ENCODE measurements around the gene EPB41L4A.

DNA sequence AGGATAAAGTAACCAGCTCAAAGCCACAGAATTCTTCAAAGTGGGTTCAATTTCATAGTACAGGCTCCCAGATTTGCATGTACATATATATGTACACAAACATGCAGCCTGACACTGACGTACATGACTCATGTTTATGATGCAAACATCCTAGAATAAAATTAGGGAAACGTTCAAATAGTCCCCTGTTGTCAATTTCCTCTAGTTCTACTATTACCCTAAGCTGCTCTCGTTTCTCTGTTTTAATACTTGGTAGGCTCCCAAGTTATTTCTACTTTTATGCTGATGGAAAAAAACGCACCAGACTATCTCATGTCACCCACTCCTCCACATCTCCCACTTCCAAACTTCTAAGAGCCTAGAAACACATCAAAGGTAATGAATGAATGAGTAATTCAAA, 229.7 kb downstream of the EPB41L4A start:
- TF ChIP-seq, protein P1, sequence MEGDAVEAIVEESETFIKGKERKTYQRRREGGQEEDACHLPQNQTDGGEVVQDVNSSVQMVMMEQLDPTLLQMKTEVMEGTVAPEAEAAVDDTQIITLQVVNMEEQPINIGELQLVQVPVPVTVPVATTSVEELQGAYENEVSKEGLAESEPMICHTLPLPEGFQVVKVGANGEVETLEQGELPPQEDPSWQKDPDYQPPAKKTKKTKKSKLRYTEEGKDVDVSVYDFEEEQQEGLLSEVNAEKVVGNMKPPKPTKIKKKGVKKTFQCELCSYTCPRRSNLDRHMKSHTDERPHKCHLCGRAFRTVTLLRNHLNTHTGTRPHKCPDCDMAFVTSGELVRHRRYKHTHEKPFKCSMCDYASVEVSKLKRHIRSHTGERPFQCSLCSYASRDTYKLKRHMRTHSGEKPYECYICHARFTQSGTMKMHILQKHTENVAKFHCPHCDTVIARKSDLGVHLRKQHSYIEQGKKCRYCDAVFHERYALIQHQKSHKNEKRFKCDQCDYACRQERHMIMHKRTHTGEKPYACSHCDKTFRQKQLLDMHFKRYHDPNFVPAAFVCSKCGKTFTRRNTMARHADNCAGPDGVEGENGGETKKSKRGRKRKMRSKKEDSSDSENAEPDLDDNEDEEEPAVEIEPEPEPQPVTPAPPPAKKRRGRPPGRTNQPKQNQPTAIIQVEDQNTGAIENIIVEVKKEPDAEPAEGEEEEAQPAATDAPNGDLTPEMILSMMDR (IDR thresholded peaks at IDR 0.05): no peak
- no peak for TF ChIP-seq POLR2A (IDR thresholded peaks at IDR 0.05)

Measured in body of pancreas (tissue), 4 donors.